Mesothelial cell of epicardium (in vitro differentiated cells): ENCODE results near the gene PXK. TPM values are rescaled to one million over a fixed set of nuclear protein-coding genes. Genes with fewer than 3 reads are reported as not detected.
"Not testable (repeated sequence)": the region's sequence is repeated elsewhere in the genome, so short reads cannot be mapped to it uniquely, and the experiment has no call there.

ENCODE experiments used
- DNase-seq, 2 experiments: peaks; one replicate each; pipeline ENCODE4 v3.0.0; 2021; ENCODE audit warnings: low spot score in 2 of 2; ENCODE audit not compliant: unreplicated experiment in 2 of 2
- H3K27ac Mint-ChIP-seq: 2 replicates; pipeline ENCODE4 v1.8.0; 2021; ENCODE audit warnings: mixed read lengths
- H3K27me3 Mint-ChIP-seq: 2 replicates; pipeline ENCODE4 v1.8.0; 2021; ENCODE audit warnings: low read depth, mixed read lengths
- H3K36me3 Mint-ChIP-seq: 2 replicates; pipeline ENCODE4 v1.8.0; 2021; ENCODE audit warnings: mixed read lengths
- H3K4me1 Mint-ChIP-seq: 2 replicates; pipeline ENCODE4 v1.8.0; 2021; ENCODE audit warnings: mixed read lengths
- H3K4me3 Mint-ChIP-seq: 2 replicates; pipeline ENCODE4 v1.8.0; 2021; ENCODE audit warnings: mild to moderate bottlenecking, moderate library complexity, mixed read lengths
- H3K9me3 Mint-ChIP-seq: 2 replicates; pipeline ENCODE4 v1.8.0; 2021; ENCODE audit warnings: mixed read lengths
- total RNA-seq: library from RNA; stranded (reverse); gene quantifications from 3 replicates; pipeline ENCODE4 v1.2.1, GENCODE V29; 2021
- TF ChIP-seq, protein P1 (sequence below): fragments of 200-600 bp; sonication (generic); IDR thresholded peaks from one replicate; pipeline ENCODE4 v1.5.0; 2021; ENCODE audit warnings: antibody characterized with exemption; ENCODE audit not compliant: unreplicated experiment

PXK gene
- total RNA-seq, 1 donor from 2014 or later = 15.9 TPM

DNA sequence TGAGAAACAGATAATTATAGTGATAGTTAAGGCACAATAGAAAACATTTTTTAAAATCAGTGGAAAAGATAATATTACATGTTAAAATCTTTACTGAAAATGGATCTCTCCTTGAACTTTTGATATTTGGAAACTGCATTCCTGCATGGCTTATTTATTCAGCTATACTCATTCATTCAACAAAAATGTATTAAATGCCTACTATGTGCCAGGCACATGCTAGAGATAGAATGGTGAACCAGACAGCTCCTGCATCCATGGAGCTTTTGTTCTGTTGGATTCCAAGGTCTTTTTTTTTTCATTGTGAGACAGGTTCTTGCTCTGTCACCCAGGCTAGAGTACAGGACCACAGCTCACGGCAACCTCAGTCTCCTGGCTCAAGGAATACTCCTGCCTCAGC, 4.5 kb downstream of the PXK start:
- Mint-ChIP-seq H3K4me3 (no peak overlapping the region), H3K36me3 (peaks cover 2% of the 10 kb centered on the region), H3K27ac (no peak overlapping the region), H3K9me3 (no peaks in the 10 kb centered on the region), H3K27me3 (no peaks in the 10 kb centered on the region), H3K4me1 (peaks cover 22% of the 10 kb centered on the region)
- DNase-seq = no peak
- TF ChIP-seq, protein P1, sequence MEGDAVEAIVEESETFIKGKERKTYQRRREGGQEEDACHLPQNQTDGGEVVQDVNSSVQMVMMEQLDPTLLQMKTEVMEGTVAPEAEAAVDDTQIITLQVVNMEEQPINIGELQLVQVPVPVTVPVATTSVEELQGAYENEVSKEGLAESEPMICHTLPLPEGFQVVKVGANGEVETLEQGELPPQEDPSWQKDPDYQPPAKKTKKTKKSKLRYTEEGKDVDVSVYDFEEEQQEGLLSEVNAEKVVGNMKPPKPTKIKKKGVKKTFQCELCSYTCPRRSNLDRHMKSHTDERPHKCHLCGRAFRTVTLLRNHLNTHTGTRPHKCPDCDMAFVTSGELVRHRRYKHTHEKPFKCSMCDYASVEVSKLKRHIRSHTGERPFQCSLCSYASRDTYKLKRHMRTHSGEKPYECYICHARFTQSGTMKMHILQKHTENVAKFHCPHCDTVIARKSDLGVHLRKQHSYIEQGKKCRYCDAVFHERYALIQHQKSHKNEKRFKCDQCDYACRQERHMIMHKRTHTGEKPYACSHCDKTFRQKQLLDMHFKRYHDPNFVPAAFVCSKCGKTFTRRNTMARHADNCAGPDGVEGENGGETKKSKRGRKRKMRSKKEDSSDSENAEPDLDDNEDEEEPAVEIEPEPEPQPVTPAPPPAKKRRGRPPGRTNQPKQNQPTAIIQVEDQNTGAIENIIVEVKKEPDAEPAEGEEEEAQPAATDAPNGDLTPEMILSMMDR = no peak

DNA sequence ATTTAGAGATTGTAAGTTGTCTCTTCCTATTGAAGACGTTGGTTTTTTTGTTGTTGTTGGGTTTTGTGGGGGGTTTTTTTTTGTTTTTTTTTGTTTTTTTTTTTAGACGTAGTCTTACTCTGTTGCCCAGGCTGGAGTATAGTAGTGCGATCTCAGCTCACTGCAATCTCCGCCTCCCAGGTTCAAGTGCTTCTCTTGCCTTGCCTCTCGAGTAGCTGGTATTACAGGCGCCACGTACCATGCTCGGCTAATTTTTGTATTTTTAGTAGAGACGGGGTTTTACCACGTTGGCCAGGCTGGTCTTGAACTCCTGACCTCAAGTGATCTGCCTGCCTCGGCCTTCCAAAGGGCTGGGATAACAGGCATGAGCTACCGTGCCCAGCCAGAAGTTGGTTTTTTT, 6.5 kb downstream of the PXK start:
- H3K27me3 Mint-ChIP-seq, H3K4me3 Mint-ChIP-seq: not testable (repeated sequence)

DNA sequence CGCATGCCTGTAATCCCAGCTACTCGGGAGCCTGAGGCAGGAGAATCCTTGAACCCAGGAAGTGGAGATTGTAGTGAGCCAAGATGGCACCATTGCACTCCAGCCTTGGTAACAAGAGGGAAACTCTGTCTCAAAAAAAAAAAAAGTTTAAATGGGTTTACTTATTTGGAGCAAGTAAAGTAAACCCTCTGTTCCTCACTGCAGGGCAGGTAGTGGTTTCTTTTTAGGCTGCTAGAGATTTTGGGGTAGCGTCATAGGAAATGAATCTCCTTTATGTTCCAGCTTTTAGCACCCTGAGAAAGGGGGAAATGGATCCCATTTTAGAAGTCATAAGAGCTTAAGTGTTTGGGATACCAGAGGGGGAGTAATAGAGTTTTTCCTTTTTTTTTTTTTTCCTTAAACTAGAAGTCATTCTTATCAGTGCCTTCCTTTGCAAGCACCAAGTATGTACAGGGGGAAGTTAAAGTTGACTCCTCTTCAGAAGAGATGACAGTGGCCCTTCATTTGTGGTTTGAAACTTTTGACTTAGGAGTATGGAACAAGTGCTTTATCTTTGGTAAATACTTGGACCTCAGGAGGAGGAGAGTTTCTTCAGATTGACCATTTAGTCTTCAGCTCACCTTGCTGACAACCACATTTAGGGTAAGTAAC, 8.0 kb downstream of the PXK start:
- TF ChIP-seq, protein P1 = no peak
- peaks cover 2% of the 10 kb centered on the region for H3K36me3 Mint-ChIP-seq
- H3K27me3 Mint-ChIP-seq = no peaks in the 10 kb centered on the region
- no peak for DNase-seq
- no peak overlapping the region for H3K4me3 Mint-ChIP-seq
- peaks cover 1% of the 10 kb centered on the region for H3K4me1 Mint-ChIP-seq
- no peak overlapping the region for H3K27ac Mint-ChIP-seq
- H3K9me3 Mint-ChIP-seq = no peaks in the 10 kb centered on the region

More for the DNA sequence above, 6.5 kb downstream of the PXK start:
- not testable (repeated sequence) for H3K9me3 Mint-ChIP-seq, H3K36me3 Mint-ChIP-seq, H3K27ac Mint-ChIP-seq, DNase-seq
- H3K4me1 Mint-ChIP-seq = peaks cover 13% of the 10 kb centered on the region

DNA sequence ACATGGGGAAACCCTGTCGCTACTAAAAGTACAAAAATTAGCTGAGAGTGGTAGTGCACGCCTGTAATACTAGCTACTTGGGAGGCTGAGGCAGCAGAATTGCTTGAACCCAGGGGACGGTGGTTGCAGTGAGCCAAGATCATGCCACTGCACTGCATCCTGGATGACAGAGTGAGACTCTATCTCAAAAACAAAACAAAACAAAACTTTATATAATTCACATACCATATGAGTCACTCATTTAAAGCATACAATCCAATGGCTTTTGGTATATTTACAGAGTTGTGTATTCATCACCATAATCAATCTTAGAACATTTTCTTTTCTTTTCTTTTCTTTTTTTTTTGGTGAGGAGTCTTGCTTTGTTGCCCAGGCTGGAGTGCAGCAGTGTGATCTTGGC, 8.7 kb downstream of the PXK start:
- no peaks in the 10 kb centered on the region for H3K27me3 Mint-ChIP-seq
- no peak for DNase-seq
- TF ChIP-seq, protein P1 = no peak
- H3K27ac Mint-ChIP-seq = no peak overlapping the region
- H3K4me1 Mint-ChIP-seq = no peaks in the 10 kb centered on the region
- H3K4me3 Mint-ChIP-seq = no peak overlapping the region
- no peaks in the 10 kb centered on the region for H3K9me3 Mint-ChIP-seq
- H3K36me3 Mint-ChIP-seq = peaks cover 2% of the 10 kb centered on the region

DNA sequence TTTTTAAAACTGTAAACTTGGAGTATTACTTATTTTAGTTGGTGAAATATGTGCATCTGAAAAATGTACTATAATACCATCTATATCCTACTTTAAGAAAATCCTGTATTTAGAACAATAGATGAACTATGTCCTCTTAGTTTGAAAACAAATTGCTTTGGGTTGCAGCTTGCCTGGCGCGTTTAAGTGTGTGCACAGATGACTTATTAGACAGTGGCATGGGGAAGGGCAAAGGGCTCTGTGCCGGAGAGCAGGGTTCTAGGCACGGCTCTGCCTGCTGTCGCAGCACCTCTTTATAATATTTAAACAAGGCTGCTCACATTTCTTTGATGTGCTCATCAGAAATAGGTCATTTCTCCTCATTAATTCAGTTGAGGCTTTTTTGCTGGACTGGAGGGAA, 10.0 kb downstream of the PXK start:
- H3K4me1 Mint-ChIP-seq = no peaks in the 10 kb centered on the region
- H3K36me3 Mint-ChIP-seq = peaks cover 2% of the 10 kb centered on the region
- H3K4me3 Mint-ChIP-seq = no peak overlapping the region
- no peak overlapping the region for H3K27ac Mint-ChIP-seq
- no peak for DNase-seq
- H3K9me3 Mint-ChIP-seq = no peaks in the 10 kb centered on the region
- TF ChIP-seq, protein P1 = no peak
- H3K27me3 Mint-ChIP-seq = no peaks in the 10 kb centered on the region

DNA sequence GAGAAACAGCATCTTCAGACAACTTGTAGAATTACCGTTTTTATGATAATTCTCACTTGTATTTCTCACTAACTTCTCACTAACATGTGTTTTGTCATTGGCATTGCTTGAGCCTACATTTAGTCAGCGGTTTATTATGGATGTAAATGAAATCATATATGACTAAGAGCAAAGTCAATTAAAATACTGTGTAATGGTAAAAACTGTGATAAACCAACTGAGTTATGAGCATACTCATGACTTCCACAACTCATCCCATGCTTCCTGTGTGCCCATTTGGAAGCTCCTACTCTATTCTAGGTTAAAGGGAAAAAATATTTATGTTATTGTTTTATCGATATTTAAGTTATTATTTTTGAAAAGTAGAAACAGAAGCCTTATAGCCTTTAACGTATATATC, 12.8 kb downstream of the PXK start:
- TF ChIP-seq, protein P1 = no peak
- no peak overlapping the region for H3K4me3 Mint-ChIP-seq

More for the DNA sequence above, 12.8 kb downstream of the PXK start:
- Mint-ChIP-seq H3K36me3 (no peaks in the 10 kb centered on the region), H3K27me3 (no peaks in the 10 kb centered on the region), H3K9me3 (no peaks in the 10 kb centered on the region), H3K27ac (no peak overlapping the region), H3K4me1 (peaks cover 6% of the 10 kb centered on the region)
- DNase-seq = no peak
